GM23248 (cell line): ENCODE measurements around the gene XRCC6.

Source experiments
- EZH2 ChIP-seq: fragments of 200-600 bp; sonication (generic); IDR thresholded peaks from 2 replicates; pipeline ENCODE4 v1.6.1; 2018; ENCODE audit warnings: antibody characterized with exemption, mild to moderate bottlenecking; ENCODE audit not compliant: insufficient read depth, poor library complexity, severe bottlenecking
- EZH2phosphoT487 ChIP-seq: fragments of 200-600 bp; sonication (generic); IDR thresholded peaks from 2 replicates; pipeline ENCODE4 v1.6.1; 2018; ENCODE audit warnings: antibody characterized with exemption, moderate library complexity, mild to moderate bottlenecking, low read depth; ENCODE audit not compliant: insufficient read depth

- TF ChIP-seq EZH2phosphoT487 = no peak
- TF ChIP-seq EZH2 = no peak
These were observed 17.2 kb upstream of the XRCC6 start for GRCh38 chr22:41603873-41604332.
